Stimulated activated CD8-positive, alpha-beta memory T cell treated with anti-CD3 and anti-CD28 coated beads, Interleukin-7, amount 100 ng/mL, for 1 hour (primary cell): ENCODE measurements around the gene SLC25A48.
"Not testable (repeated sequence)": the region's sequence is repeated elsewhere in the genome, so short reads cannot be mapped to it uniquely, and the experiment has no call there.

ENCODE experiments used
- DNase-seq, 2 donors: peaks; one replicate each; pipeline ENCODE4 v3.0.0-alpha.2; 2020; ENCODE audit warnings: low read depth in 2 of 2

SLC25A48 gene

DNA sequence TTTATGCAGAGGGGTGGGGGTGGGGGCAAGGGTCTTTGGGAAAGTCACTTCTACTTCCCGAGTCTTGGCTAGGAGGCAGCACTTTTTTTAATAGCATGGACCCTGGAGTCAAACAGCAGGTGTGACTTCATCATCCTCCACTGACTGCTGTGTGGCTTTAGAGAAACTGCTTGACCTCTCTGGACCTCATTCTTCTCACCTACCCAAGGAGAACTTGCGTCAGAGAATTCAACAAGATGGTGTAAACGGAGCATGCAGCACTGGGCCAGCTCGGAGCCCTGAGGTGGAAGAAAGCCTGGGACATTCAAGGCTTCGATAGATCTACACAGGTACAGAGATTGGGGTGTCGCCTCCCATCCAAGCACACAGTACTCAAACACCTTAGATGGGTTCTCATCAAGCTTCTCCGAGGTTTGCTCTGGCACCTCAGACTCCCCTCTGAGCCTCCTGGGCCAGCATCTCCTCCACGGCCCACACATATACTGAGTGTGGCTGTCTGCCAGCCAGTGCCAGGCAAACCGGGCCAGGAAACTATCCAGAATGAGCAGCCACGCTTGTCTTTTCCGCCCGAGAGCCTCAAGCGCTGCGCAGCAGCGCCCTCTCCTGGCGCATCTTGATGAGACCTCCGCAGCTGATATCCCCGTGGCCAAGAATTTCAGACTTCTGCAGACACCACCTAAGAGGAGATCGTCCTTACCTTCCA lies 4.6 kb upstream of the SLC25A48 start:
- no peak for DNase-seq

DNA sequence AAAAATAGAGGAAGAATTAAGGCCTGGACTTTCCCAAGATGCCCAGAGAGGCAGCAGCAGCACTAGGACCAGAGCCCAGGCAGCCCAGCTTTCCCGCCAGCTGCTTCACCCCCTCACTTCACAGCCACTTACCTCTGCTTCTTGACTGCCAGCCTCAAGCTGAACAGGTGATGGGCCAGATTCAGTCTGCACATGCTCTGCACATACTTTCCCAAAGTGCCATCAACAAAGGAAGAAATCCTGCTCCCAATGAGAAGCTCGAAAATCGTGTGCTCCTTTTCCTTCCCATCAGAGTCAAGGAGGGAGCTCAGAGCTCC lies 4.1 kb upstream of the SLC25A48 start:
- no peak for DNase-seq

DNA sequence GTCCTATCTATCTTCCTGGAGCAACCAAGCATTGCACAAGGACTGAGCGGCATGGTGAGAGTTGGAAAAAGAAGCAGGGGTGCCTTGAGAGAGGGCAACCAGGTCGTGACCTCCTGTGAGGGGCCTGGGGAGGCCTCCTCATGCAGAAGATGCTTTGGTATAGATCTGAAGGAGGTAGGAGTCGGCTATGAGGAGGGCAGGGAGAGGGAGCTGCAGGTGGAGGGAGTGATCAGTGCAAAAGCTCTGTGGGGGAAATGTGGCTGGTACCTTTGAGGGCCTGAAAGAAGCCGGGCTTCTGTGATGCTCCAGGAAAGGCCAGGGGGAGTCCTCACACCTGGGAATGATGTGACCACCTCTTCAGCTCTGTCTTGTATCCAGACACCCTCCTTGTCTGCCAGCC lies 3.6 kb upstream of the SLC25A48 start:
- no peak for DNase-seq

DNA sequence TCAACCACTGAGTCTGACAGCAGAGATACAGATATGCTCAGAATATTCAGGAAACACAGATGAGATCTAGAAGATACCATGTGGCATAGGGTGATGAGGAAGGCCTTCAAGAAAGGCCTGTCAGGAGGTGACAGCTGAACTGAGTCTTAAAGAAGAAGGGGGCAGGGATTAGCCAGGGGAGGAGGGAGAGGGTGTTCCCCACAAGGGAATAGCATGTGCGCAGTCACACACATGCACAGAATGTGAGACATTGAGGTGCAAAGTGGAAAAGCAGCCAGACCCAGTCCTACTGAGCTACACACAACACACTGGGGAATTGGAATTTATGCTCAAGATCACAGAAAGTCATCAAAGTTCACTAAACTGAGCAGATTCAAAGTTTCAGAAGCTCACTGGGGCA lies 3.0 kb upstream of the SLC25A48 start:
- DNase-seq = no peak

DNA sequence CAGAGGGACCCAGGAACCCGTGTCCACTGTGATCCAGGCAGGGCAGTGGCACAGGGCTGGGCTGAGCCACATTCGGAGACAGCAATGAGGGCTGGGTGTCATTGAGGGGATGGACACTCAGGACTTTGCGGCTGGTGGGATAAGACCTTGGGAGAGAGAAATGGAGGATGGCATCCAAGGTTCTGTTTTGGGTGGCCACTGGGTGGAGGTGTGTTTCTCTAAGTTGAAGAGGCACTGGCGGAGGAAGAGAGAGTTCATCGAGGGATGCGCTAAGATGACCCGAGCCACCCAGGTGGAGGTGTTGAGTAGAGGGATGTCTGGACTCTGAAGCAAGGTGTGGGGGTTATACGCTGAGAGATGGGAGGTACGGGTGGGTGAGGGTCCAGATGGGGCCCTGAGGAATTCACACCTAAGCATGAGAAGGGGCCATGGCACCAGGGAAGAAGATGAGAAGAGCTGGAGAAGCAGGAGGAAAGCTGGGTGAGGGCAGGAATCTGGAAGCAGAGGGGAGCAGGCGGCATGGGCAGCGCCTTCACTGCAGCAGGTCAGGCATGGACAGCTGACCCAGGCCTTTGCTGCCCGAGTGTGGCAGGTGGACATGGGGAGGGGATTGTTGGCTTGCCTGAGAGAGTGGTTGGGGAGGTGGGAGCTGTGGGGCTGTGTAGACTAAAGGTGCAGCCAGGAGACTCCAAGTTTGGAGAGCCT lies 2.5 kb upstream of the SLC25A48 start:
- DNase-seq = no peak

DNA sequence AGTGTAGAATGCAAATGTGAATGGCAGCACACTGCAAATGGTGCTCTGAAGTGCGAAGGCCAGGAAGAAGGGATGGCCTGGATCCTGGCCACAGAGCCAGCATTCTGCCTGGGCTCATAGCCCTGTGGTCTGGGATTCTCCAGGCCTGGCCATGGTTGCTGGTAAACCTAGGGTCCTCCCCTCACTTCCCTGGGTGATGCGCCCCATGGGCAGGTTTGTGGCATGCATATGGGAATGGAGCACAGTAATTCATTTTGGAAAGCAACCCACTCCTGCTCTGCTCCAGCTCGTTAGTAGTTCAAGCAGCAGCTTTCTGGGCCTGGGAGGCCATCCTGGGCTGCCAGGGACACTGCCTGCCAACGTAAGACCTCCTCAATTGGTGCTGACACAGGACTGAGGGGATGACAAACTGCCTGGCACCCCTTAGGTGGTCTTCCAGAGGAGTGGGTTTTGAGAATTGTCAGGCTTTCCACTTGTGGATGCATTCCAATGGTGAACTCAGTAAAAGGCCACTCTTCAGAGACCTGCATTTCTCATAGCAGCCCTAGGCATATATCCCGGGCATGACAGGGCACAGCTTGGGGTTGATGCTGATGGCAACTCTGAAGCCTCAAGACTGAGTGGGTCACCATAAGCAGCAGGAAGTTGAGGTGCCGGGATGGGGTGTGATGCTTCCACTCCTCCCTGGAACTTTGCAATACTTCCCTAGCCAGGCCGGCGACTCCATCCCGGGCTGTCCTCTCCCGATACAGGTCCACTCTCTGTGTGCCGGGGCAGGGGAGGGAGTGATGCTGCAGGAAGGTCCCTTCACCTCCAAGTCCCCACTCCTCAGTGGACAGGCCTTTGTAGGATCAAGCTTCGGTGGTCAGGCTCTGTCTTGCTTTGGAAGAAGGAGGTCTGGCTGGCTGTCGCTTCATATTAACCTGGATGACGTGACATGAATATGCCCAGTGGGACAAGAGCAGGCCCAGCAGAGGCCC lies 1.2 kb upstream of the SLC25A48 start:
- DNase-seq = no peak

DNA sequence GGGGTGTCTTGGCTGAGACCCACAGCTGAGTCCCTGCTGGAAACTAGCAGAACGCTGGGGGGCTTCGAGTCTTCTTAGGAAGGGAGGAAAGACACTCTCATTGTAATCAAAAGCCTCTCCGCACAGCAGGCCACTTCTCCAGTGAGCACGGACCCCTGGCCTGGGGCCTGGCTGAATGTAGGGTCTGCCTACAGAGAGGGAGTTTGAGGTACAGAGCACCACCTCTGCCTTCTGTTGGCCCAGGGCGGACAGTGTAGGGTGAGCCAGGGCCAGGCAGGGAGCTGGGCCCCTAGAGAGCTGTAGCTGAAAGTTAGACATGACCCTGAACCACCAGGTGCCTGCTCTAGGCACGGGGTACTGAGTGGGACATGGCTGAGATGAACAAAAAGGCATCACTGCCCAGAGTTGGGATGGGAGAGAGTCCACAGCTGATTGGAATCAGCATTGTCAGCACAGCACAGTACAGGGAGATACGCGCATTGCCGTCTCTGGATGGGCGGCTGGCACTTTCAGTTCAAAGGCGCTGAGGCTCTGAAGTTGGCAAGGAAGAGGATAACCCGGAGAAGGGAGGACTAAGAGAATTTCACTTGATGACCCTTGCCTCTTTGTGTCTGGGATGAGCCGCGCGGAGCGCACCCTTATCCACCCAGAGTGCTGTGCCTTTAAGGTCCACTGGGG lies 363 bp upstream of the SLC25A48 start:
- DNase-seq = no peak

DNA sequence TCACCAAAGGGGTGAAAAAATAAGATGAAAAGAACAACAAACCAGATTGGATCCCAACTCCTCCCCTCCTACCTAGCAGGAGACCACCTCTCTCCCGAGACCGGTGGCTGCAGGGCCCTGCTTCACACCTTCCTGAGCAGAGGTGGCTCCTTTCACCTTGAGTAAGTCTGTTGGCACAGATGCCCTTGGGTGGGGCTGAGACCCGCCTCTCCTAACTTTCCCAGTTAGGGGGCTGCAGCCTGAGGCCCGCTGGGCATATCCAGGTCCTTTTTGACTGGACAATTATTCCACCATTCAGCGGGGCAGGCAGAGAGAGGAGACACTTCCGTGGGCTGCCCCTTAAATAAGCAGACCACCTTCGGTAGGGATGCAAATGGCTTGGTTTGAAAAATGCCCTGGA lies 1.3 kb downstream of the SLC25A48 start:
- no peak for DNase-seq

DNA sequence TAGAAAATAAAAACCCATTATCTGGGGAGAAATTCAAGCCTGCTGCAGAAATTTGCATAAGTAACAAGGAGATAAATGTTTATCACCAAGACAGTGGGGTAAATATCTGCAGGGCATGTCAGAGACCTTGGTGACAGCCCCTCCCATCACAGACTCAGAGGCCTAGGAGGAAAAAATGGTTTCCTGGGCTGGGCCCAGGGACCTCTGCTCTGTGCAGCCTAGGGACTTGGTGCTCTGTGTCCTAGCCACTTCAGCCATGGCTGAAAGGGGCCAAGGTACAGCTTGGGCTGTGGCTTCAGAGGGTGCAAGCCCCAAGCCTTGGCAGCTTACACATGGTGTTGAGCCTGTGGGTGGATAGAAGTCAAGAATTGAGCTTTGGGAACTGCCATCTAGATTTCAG lies 3.9 kb downstream of the SLC25A48 start:
- DNase-seq = not testable (repeated sequence)

DNA sequence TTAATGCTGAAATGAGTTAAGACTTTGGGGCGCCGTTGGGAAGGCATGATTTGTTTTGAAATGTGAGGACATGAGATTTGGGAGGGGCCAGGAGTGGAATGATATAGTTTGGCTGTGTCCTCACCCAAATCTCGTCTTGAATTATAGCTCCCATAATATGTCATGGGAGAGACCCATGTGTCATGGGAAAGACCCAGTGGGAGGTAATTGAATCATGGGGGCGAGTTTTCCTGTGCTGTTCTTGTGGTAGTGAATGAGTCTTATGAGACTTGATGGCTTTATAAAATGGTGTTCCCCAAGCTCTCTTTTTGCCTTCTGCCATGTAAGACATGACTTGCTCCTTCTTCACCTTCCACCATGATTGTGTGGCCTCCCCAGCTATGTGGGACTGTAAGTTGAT lies 5.1 kb downstream of the SLC25A48 start:
- no peak for DNase-seq

DNA sequence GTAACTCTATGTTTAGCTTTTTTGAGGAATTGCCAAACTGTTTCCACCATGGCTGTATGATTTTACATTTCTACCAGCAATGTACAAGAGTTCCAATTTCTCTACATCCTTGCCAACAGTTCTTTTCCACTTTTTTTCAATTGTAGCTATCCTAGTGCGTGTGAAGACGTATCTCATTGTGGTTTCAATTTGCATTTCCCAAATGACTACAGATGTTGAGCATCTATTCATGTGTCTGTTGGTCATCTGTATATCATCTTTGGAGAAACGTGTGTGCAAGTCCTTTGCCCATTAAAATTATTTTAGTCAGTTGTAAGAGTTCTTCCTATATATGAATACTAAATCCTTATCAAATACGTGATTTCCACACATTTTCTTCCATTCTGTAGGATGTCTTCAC lies 6.5 kb downstream of the SLC25A48 start:
- no peak for DNase-seq

DNA sequence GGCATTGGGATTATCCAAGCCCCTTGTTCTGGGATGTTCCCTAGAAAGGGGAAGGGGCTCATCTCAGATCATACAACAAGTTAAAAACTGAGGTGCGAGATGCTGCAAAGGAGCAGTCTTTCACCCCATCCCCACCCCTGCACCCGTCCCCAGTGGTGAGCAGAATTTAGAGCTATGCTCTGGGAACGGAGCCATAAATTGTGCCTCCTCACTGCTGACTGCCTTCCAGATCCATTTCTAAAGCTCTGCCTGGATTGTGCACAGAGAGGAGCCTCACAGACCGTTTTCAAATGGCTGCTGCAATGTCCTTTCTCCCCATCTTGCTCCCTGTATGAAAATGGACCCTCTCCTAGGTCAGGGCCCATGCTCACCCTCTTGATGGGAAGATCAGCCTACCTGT lies 8.3 kb downstream of the SLC25A48 start:
- no peak for DNase-seq

DNA sequence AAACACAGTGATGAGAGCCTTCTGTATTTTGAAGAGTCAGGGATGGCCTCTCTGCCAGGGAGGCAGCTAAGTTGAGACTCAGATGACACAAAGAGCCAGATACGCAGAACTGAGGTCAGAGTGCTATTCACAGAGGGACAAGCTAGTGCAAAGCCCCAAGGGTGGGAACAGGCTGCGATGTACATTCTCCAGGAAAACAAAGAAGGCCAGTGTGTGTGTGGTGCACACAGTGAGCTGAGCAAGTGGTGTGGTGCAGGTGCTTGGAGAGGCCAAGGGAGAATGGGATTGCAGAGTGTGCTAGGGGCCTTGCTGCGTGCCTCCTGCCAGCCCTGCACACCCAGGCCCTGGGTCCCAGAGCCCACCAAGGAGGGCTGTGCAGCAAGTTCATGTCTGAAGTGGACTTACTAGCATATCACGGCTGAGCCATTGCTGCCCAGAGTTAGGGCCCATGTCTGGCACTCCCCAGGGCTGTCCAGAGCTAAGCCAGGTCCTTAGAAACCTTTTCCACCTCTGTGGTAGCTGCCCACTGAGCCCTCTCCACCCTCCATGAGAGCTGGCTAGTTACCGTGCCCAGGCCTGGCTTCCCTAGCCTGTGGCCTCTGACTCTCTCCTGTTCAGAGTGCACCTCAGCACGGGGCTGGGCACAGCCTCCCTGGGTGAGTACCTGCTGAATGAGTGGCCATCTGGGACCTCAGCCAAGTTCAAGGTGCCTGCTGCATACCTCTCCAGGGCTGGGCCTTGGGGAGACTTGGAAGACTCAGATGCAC lies 9.3 kb downstream of the SLC25A48 start:
- DNase-seq = no peak

DNA sequence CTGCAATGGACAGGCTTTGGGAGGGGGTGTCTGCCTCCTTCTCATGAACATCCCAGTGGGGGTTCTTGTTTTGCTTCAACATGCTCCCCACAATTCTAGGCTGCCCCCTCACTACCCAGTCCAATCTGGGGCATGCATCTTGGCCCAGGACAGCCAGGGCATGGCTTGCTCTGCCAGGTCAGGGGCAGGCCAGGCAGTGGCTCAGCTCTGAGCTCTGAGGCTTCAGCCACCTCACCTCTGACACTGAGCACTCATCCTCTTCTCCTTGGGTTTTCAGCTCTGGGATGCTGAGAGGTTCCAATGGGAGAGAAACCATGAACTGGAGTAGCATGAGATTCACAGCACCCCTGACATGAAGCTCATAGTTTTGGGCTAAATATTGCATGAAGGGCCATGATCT lies 11.8 kb downstream of the SLC25A48 start:
- no peak for DNase-seq

DNA sequence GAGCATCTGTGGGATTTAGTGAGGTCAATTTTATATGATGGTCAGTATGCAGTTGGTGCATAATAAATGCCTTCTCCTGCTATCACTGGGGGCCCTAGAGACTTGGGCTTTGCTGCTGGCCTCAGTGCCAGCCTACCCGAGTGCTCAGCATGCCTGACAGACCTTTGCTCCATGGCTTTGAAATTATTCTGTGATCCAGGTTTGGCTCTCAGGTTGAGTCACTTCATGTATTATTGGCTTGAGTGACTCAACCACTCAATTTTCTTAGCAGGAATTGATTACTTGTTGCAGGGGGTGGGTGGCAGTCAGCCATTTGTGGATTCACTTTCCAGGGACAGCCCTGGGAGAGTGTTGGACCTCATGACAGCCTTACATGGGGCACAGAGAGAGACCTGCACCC lies 13.5 kb downstream of the SLC25A48 start:
- DNase-seq = no peak

DNA sequence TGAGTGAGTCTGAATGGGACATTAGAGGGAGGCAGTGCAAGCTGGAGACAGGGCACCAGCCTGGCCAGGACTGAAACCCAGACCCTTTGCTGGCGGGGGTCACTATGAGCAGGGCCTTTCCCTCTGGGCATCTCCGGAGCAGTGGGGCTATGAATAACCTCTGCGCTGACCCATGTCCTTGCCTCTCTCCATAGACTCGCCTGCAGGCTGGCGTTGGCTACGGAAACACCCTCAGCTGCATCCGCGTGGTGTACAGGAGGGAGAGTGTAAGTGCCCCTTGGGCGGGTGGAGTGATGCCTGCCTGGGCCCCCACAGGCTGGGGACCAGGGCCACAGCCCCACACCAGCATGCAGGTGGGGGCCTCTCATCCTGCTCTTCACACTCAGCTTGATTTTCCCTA lies 15.8 kb downstream of the SLC25A48 start:
- DNase-seq = no peak

DNA sequence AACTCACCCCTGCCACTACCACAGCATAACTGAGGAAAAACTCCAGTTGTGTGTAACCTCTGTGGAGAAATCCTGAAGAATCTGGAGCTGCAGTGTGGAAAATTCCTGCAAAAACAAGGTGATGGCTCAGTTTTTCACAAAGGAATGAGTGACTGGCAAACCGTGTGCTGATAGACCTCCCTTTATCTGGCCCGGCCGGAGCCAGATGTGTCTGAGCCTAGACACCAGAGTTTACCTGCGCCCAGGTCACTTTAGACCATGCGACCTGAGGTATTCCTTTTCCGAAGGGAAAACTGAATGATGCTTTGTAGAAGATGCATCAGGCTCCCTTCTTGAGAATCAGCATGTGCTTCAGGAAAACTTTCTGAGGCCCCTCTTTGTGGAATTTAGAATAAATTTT lies 16.2 kb downstream of the SLC25A48 start:
- no peak for DNase-seq

DNA sequence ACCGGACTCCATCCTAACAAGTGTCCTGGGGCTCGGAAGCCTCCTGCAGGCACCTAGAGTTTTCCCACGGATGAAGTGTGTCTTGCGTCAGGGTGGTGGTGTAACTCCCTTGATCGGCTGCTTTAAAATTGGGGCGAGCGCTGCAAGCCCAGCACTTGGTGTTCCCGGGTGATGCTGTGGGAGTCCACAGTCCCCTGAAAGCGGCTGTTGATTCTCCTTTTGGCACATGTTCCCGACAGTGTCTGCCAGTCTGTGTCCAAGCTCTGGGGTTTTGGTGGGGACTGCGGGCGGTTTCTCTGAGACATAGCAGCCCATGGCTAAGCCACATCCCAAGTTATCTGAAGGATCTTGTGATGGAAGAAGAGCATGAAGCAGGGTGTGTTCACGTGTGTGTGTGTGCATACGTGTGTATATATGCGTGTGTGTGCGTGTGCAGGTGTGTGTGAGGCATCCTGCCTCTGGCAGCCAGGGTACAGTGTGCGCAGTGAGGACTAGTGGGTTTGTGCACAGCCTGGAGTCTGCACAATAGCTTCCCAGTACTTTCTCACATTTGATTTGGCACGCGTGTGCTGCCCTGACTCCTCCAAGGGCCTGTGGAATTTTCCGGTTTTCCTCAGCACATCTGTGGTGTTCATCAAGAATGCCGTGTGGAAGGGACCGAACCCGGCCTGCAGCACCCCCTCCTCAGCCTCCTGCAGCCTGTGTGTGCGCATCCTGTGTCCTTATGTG lies 16.9 kb downstream of the SLC25A48 start:
- no peak for DNase-seq

DNA sequence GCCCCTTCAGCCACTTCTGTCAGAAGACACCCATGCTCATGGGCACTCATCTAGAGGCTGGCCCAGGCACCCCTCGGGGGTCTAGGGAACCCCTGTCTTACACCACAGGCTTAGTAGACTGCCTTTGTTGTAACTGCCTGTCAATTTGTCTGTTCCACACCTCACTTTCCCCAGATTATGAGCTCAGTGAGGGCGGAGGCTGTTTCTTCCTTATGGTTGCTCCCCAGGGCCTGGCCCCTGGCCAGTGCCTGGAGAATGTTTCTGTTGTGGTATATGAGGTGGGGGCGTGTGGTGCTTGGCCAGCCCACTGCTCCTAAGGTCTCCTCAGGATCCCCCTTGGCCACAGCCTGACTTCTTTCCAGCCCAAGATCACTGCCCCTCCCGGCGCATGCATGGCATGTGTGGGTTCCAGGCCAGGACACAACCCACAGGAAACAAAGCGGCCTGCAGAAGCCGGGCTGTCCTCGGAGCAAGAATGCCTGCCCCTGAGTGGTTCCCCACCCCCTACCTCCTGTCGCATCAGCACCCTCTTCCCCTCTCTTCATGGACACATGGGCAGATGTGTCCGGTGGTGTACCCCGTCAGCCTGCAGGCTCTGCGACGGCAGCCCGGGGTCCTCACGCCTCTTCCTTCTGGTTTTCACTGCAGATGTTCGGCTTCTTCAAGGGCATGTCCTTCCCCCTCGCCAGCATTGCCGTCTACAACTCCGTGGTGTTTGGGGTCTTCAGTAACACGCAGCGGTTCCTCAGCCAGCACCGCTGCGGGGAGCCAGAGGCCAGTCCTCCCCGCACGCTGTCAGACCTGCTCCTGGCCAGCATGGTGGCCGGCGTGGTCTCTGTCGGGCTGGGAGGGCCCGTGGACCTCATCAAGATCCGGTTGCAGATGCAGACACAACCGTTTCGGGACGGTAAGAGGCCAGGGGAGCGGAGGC lies 17.7 kb downstream of the SLC25A48 start:
- DNase-seq = no peak
